MG63 (cell line): ENCODE data around the gene CFAP97. TPM values are rescaled to one million over a fixed set of nuclear protein-coding genes. Genes with fewer than 3 reads are reported as not detected.
"Not testable (repeated sequence)": the region's sequence is repeated elsewhere in the genome, so short reads cannot be mapped to it uniquely, and the experiment has no call there.

Experiments
- DNase-seq: peaks from one replicate; pipeline ENCODE4 v3.0.0-alpha.2; 2020
- H3K27me3 ChIP-seq: fragments of 250-450 bp; sonication (Bioruptor Pico); 2 replicates; pipeline ENCODE4 v1.5.1; 2020; ENCODE audit warnings: mild to moderate bottlenecking, moderate library complexity
- H3K36me3 ChIP-seq: fragments of 250-450 bp; sonication (Bioruptor Pico); 2 replicates; pipeline ENCODE4 v1.5.1; 2020; ENCODE audit warnings: mild to moderate bottlenecking, moderate library complexity
- H3K4me3 ChIP-seq: fragments of 250-450 bp; sonication (Bioruptor Pico); 2 replicates; pipeline ENCODE4 v1.5.1; 2020; ENCODE audit warnings: mild to moderate bottlenecking, moderate library complexity
- H3K9me3 ChIP-seq: fragments of 250-450 bp; sonication (Bioruptor Pico); 2 replicates; pipeline ENCODE4 v1.5.1; 2020; ENCODE audit warnings: mild to moderate bottlenecking, moderate library complexity
- total RNA-seq: library from RNA; depleted of rRNA; stranded (reverse); fragments of >200 nt; shearing (Covaris generic); gene quantifications from 2 replicates; pipeline ENCODE4 v1.2.3, GENCODE V29; 2014; ENCODE audit warnings: low replicate concordance

CFAP97 gene
- total RNA-seq, 1 experiment from 2014 or later = 15.0 TPM

DNA sequence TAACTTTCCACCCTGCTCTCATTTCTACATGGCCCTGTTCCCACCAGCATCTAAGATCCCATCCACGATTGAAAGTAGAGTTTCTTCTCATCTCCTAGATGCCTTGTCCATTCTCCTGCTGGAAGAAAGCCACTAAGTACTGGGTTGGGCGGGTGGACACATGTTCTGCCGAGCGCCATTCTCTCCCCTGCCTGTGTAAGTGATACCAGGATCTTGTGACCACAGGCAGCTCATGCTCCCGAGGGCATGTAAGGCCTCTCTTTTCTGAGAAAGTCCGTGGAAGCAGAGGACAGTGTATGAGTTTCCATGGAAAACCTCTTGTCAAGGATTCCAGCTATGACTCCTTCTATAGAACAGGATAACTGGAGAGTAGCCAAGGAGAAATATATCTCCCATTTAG lies 64.1 kb downstream of the CFAP97 start:
- Histone ChIP-seq H3K27me3 (no peaks in the 10 kb centered on the region), H3K36me3 (no peaks in the 10 kb centered on the region), H3K4me3 (no peak overlapping the region), H3K9me3 (no peaks in the 10 kb centered on the region)
- DNase-seq = no peak

DNA sequence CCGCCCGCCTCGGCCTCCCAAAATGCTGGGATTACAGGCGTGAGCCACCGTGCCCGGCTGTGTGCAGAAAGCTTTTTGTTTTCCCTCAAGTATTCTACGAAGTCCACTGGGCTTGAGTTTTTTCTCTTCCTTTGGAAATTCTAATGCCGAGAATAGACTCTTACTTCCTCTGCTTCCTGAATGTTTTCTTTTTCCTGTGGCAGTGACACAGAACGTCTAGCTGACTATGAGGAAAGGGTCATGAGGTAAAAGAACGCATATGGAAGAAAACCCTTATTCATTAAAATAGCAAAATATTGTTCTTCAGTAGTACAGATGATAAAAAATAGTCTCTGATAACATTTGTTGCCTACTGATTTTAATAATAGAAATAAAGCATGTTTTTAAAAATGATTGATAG lies 65.6 kb downstream of the CFAP97 start:
- Histone ChIP-seq H3K27me3 (no peaks in the 10 kb centered on the region), H3K9me3 (no peaks in the 10 kb centered on the region), H3K36me3 (no peaks in the 10 kb centered on the region), H3K4me3 (no peak overlapping the region)
- no peak for DNase-seq

DNA sequence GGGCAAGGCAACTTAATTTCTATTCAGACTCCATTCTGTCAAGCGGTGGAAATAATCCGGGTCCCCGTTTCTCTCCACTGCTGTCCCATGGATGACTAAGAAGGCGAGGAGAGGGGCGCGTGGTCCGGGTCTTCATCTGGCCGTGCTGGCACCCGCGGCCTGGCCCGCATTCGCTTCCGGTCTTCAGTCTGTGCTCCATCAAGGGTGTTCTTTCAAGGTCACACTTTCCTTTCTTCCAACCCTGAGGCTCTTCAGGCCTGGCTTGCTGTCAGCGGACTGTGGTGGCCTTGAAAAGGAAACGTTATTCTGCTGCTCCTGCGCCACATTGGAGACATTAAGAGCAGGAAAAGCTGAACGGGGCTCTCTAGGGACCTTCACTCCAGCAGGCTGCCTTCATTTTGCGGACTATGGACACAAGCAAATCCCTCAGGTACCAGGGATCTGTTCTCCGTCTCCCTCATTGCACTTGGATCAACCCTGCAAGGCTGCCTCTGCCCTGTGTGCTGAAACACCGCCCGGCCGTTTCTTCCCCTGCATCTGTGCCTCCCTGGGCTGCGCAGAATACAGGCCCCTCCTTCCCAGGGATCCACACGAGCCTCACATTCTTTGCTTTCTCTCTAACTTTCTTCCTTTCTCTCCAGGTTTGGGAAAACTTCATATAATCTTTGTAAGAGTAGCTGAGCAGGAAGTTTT lies 66.4 kb downstream of the CFAP97 start:
- H3K36me3 ChIP-seq = no peaks in the 10 kb centered on the region
- no peaks in the 10 kb centered on the region for H3K27me3 ChIP-seq
- no peak overlapping the region for H3K4me3 ChIP-seq
- H3K9me3 ChIP-seq = no peaks in the 10 kb centered on the region
- DNase-seq = no peak

DNA sequence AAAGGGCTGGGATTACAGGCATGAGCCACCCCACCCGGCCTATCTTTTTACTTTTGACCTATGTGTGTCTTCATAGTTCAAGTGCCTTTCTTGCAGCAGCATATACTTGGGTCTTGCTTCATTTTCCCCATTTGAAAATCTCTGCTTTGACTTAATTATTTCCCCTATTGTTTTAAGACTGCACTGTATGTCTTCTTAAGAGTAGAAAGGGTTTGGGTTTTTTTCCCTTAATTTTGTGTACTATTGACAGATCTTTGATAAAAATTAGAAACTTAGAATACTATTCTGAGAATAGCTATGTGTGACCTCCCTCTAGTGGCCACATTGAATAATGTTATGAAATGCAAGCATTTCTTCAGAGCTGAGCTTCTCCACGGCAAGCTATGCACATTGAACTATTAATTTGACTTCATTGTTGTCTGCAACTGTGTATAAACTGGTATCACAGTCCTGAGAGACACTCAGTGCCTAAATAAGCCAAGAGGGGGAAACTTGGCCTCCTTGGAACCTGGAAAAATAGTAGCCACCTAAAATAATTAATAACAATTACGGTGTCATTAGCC lies 69.4 kb downstream of the CFAP97 start:
- H3K27me3 ChIP-seq = no peaks in the 10 kb centered on the region
- H3K36me3 ChIP-seq = no peaks in the 10 kb centered on the region
- no peak overlapping the region for H3K4me3 ChIP-seq
- no peak for DNase-seq
- H3K9me3 ChIP-seq = no peaks in the 10 kb centered on the region

DNA sequence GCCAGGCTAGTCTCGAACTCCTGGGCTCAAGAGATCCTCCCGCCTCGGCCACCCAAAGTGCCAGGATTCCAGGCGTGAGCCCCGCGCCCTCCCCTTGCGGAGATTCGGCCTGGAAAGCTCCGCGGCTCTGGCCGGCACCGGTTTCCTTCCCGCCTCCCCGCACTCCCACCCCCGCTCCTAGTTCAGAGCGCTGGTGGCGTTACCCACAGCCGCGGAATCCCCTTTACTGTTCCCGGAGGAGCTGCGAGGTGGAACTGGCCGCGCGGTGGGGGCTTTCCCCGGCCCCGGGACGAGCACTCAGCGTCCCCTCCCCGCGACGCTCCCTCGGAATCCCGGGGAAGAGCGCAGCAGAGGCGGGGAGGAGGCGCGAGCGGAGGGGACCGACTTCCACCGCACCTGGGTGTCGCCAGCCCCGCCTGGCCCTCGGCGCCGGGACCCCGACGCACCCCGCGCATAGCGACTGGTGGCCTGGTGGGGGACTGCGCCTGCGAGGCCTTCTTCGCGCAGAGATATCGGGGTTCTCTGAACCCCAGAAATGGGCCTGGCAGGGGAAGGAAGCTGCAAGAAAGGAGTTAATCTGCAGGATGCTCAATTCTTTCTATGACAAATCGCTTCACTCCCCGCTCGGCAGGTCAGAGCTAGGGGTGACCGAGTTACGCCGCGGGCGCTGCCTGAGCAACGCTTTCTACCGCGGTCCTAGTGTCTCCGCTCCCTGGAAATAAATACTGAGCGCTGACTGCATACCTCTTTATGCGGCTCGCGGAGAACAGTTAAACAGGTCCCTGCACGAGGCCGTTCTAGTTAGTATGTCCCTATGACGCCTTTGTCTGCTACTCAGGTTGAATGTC lies 75.3 kb downstream of the CFAP97 start:
- peak; percentile 41 for DNase-seq
- Histone ChIP-seq H3K36me3 (no peaks in the 10 kb centered on the region), H3K27me3 (no peaks in the 10 kb centered on the region)

DNA sequence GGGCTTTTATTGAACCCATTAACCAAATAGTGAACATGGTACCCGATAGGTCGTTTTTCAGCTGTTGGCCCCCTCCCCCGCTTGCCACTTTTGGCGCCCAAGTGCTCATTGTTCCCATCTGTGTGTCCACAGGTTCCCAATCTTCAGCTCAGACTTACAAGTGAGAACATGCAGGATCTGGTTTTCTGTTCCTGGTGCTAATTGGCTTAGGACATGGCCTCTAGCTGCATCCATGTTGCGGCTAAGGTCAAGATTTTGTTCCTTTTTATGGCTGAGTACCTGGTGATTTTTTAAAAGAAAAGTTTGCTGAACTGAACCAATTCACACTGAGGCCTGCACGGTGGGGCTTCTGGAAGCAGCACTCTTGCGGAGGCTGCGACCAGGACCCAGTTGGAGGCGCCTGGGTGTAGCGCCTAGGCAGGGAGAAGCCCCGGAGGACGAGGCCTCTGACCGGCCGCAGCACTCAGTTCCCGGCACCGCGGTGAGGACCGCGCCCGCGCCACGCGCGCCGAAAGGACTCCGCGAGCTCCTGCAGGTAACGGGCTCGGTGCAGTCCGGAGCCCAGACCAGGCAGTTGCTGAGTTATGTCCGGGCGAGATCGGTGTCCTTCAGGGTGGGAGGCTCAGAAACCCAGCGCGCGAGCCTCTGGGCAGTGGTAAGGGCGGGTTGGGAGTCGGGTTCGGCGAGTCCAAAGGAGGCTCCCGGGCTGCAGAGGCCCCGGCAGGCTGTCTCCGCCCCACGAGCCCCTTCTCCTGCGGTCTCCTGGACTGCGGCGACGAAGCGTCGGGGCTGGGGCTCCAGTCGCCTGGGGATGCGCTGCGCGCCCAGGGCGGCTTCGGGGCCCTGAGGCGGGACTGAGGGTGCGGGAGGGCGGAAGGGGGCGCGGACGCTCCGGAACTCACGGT lies 76.5 kb downstream of the CFAP97 start:
- Histone ChIP-seq H3K9me3 (no peaks in the 10 kb centered on the region), H3K4me3 (no peak overlapping the region; the same call in 1 of the 2 replicates), H3K36me3 (no peaks in the 10 kb centered on the region), H3K27me3 (no peaks in the 10 kb centered on the region)
- no peak for DNase-seq

More for the DNA sequence above, 75.3 kb downstream of the CFAP97 start:
- peak overlapping the region; percentile 49 for H3K4me3 ChIP-seq
- H3K9me3 ChIP-seq = no peaks in the 10 kb centered on the region

DNA sequence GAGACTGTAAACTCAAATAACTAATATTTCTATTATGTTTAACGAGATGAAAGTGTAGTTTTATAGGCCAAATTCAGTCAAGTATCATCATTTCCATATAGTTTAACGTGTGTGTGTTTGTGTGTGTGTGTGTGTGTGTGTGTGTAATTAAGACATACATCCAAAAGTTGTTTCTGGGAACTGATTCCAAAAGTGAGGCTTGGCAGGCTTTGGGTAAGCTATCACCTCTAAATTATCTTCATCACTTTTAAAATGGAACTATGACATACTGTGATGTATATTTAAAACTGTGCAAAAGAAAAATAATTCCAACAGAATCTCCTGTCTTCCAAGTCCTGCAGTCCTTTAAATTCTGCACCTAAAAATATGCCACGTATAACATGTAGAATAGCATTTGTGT lies 79.8 kb downstream of the CFAP97 start:
- Histone ChIP-seq H3K9me3 (no peaks in the 10 kb centered on the region), H3K27me3 (no peaks in the 10 kb centered on the region), H3K4me3 (no peak overlapping the region), H3K36me3 (no peaks in the 10 kb centered on the region)
- DNase-seq = no peak

DNA sequence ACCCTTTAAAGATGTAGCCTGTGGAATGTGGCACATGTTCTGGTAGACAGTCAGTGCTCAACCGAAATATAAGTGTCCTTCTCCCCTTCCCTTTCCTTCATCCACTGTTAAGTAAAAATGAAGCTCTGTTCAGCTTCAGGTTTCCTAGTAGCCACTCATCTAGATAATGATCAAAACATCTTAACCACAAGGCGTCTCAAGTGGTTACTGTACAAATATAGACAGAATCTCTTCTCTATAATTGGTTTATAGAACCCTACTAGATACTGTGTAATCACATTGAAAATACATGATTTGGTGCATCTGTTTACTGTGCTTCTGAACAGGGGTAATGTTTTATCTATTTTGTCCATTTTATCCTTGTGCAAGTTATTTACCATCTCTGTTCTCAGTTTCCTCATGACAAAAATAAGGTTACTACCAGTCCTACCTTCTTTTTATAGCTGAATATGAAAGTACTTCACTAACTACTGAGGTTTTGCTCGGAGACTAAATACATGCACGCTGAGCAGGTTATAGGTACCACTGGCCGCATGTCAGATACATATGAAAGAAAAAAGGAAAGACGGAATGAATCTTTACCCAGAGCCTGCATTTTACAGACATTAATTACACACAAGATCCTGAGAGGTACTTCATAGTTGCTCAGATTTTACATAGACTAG lies 81.0 kb downstream of the CFAP97 start:
- Histone ChIP-seq H3K36me3 (no peaks in the 10 kb centered on the region), H3K9me3 (no peaks in the 10 kb centered on the region)
- DNase-seq = no peak

DNA sequence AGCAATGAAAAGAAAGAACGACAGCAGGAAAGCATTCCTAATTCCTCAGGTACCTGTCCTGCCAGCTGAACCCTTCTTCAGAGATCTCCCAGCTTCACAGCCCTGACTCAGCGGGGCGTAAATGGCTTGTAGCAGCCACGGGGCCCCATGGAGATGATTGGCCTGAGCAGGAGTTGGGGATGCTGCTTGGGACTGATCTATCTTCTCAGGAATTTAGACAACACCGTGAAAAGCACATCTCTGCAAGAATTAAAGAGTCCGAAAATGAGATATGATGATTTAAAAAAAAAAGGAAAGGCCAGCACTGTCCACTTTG lies 83.2 kb downstream of the CFAP97 start:
- no peak overlapping the region for H3K4me3 ChIP-seq
- no peaks in the 10 kb centered on the region for H3K27me3 ChIP-seq
- DNase-seq = no peak
- no peaks in the 10 kb centered on the region for H3K9me3 ChIP-seq
- H3K36me3 ChIP-seq = no peaks in the 10 kb centered on the region

More for the DNA sequence above, 81.0 kb downstream of the CFAP97 start:
- Histone ChIP-seq H3K27me3 (no peaks in the 10 kb centered on the region), H3K4me3 (no peak overlapping the region)

DNA sequence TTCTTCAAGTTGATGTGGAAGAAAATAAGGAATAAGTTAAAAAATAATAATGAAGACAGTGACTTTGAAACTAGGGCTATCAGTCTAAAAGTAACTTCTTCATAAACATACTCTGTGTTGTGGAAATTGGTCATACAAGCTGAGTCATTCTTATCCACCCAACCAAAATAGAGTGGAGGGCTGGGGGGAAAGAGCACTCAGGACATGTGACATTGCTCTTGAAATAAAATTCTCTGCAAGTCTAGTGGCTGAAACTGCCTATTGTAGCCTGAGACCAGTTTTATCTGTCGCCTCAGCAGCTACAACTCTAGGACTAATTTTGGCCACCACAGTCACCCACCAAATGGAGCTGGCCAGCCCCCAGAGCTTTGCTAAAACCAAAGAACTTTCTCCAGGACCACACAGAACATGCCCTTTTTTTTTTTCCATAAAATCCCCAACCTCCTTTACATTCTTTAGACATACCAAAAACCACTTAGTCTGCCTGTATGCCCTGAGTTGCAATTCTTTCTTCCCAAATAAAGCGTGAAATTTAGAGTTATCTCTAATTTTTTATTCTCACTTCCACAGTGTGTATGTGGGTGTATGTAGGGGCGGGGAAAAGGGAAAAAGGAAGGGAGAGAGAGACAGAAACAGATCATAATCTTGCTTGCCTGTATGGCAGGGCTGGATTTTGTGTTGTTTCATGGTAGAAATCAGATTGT lies 83.7 kb downstream of the CFAP97 start:
- no peak for DNase-seq
- Histone ChIP-seq H3K36me3 (no peaks in the 10 kb centered on the region), H3K27me3 (no peaks in the 10 kb centered on the region), H3K4me3 (no peak overlapping the region), H3K9me3 (no peaks in the 10 kb centered on the region)

DNA sequence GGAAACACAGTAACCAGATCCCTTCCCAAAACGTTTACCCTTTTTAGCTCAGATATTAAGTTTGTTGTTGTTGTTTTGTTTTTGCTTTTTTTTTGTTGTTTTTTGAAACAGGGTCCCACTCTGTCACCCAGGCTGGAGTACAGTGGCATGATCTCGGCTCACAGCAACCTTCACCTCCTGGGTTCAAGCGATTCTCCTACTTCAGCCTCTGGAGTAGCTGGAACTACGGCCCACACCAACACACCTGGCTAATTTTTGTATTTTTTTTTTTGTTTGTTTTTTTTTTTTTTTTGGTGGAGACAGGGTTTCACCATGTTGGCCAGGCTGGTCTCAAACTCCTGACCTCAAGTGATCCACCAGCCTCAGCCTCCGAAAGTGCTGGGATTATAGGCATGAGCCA lies 84.3 kb downstream of the CFAP97 start:
- H3K36me3 ChIP-seq, DNase-seq, H3K9me3 ChIP-seq, H3K27me3 ChIP-seq, H3K4me3 ChIP-seq: not testable (repeated sequence)

DNA sequence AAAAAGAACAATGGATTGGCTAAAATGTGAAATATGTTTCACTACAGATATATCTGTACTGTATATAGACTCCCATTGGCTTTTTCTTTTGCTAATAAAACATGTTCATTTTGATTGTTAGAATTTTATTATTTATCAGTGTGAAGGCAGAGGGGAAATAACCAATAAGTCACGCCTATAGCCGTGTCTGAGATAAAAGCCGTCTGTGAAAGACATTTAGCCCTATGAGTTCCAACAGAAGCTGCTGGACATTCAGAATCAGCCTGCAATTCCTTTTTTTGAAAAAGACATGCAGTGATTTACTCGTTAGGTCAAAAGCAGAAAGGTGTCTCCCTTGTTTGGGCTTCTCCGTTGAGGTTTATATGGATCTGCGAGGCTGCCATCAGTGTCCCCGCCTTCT lies 84.9 kb downstream of the CFAP97 start:
- DNase-seq = no peak
- H3K9me3 ChIP-seq = no peaks in the 10 kb centered on the region
- no peak overlapping the region for H3K4me3 ChIP-seq
- no peaks in the 10 kb centered on the region for H3K27me3 ChIP-seq
- H3K36me3 ChIP-seq = no peaks in the 10 kb centered on the region

DNA sequence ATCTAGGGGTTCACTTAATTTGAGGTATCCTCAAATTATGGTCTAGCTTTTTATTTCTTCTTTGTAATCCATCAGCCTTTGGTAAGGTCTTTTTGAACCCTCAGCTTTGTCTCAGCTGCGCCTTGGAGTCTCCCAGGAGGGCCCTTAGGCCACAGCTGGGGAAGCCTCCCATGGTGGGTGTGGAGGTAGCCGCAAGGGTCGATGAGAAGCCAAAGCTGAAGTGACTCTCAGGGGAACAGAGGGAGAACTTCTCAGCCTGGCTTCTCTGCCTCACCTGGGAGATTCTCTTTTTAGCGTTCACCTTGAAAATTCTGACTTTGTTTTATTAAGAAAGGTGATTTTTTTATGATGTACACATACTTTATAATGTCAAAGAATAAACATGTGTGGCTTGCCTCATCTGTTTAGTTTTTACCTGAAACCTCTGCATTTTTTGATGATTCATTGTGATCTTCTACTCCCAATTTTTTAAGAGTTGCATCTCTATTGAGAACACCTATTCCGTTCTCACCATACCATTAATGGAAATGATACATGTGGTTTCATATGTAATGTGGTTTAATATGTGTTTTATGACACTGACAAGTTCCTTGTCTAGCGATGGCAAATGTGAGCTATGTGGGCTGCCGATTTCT lies 86.4 kb downstream of the CFAP97 start:
- Histone ChIP-seq H3K36me3 (no peaks in the 10 kb centered on the region), H3K9me3 (no peaks in the 10 kb centered on the region), H3K27me3 (no peaks in the 10 kb centered on the region), H3K4me3 (no peak overlapping the region)
- DNase-seq = no peak

DNA sequence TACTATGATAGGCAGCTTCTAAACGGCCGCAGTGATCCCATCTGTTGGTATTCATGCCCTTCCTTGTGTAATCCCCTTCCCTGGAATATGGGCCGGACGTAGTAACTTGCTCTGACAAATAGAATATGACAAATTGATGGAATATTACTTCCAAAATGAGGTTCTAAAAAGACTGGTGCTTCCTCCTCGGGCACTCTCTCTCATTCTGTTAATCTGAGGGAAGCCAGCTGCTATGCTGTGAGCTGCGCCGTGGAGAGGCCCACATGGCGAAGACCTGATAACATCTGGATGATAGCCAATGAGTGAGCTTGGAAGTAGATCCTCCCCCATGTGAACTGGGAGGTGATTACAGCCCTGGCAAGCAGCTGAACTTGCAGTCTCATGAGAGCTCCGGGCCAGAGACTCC lies 88.0 kb downstream of the CFAP97 start:
- no peak for DNase-seq
- Histone ChIP-seq H3K9me3 (no peaks in the 10 kb centered on the region), H3K27me3 (no peaks in the 10 kb centered on the region), H3K36me3 (no peaks in the 10 kb centered on the region), H3K4me3 (no peak overlapping the region)

DNA sequence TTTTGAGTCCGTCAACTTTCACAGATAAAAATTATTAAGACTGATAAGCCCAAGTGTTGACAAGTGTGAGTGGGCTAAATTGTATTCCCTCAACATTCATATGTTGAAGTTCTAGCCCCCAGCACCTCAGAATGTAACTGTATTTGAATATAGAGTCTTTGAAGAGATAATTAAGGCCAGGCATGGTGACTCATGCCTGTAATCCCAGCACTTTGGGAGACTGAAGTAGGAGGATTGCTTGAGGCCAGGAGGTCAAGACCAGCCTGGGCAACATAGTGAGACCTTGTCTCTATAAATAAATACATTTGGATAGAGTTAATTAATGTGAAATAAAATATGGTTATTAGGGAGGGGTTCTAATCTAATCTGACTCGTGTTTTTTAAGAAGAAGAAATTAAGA lies 90.5 kb downstream of the CFAP97 start:
- Histone ChIP-seq H3K27me3 (no peaks in the 10 kb centered on the region), H3K4me3 (no peak overlapping the region), H3K9me3 (no peaks in the 10 kb centered on the region), H3K36me3 (no peaks in the 10 kb centered on the region)
- DNase-seq = peak; percentile 16
